NB4 (cell line): ENCODE data around the gene KCNC4.

Experiments
- DNase-seq: peaks from one replicate; pipeline ENCODE4 v3.0.0; 2010; ENCODE audit warnings: low read depth
- H3K4me3 ChIP-seq: one replicate; pipeline ENCODE4 v1.5.1; 2011; ENCODE audit warnings: mild to moderate bottlenecking, low read depth, low read length, moderate library complexity
- CTCF ChIP-seq: IDR thresholded peaks from one replicate; pipeline ENCODE4 v1.5.1; 2012; ENCODE audit warnings: low read depth, low read length
- MYC ChIP-seq: IDR thresholded peaks from 2 replicates; pipeline ENCODE4 v1.6.1; 2011; ENCODE audit warnings: low read depth, low read length
- POLR2A ChIP-seq: IDR thresholded peaks from 2 replicates; pipeline ENCODE4 v1.6.1; 2011; ENCODE audit warnings: mild to moderate bottlenecking; ENCODE audit not compliant: insufficient read length; ENCODE audit errors: extremely low read depth
- TF ChIP-seq, protein P1 (sequence below): IDR thresholded peaks from 2 replicates; pipeline ENCODE4 v1.6.1; 2011; ENCODE audit warnings: low read depth, low read length

Gene KCNC4

GRCh38 chr1:110173466-110174105 lies 36.5 kb upstream of the KCNC4 start:
- no peak overlapping the region for H3K4me3 ChIP-seq
- no peak for DNase-seq
- TF ChIP-seq MYC (no peak), POLR2A (no peak), CTCF (no peak)
- TF ChIP-seq, protein P1, sequence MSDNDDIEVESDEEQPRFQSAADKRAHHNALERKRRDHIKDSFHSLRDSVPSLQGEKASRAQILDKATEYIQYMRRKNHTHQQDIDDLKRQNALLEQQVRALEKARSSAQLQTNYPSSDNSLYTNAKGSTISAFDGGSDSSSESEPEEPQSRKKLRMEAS: no peak

- TF ChIP-seq MYC (no peak), POLR2A (no peak), CTCF (no peak)
- TF ChIP-seq, protein P1: no peak
- H3K4me3 ChIP-seq: no peak overlapping the region
- DNase-seq: no peak
Observed at GRCh38 chr1:110174961-110175360, 35.2 kb upstream of the KCNC4 start.

DNA sequence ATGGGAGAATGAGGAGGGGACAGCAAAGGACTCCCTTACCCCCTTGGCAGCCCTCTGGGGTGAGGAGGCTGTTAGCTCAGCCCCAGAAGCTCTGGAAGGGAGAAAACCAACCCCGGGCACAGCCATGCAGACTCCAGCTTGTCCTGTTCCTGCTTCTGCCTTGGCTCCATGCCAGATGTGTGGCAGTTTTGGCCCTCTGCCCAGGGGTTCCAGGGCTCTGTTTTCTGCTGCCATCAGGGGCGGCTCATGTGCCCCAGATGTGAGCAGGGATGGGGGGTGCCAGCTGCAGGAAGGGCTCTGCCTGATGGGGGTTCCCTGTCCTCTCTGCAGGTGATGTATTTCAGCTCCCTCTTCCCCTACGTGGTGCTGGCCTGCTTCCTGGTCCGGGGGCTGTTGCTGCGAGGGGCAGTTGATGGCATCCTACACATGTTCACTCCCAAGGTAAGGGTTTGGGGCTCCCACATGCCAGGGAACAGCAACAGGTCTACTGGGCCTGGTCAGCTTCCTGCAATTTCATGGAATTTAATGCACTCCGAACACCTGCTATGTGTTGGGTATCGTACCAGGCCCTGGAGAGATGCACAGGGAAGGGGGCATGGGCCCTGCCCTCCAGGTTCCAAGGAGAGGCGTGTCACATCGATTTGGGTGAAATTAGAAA lies 33.7 kb upstream of the KCNC4 start:
- H3K4me3 ChIP-seq: no peak overlapping the region
- DNase-seq: no peak
- TF ChIP-seq, protein P1: no peak
- TF ChIP-seq CTCF: no peak
- no peak for TF ChIP-seq POLR2A
- TF ChIP-seq MYC: no peak

- no peak for DNase-seq
- TF ChIP-seq POLR2A: no peak
- no peak for TF ChIP-seq MYC
- TF ChIP-seq CTCF: no peak
- TF ChIP-seq, protein P1: no peak
- H3K4me3 ChIP-seq: no peak overlapping the region
Observed at GRCh38 chr1:110177775-110178174, 32.3 kb upstream of the KCNC4 start.

GRCh38 chr1:110183642-110184167 lies 26.4 kb upstream of the KCNC4 start:
- H3K4me3 ChIP-seq: no peak overlapping the region
- TF ChIP-seq, protein P1: no peak
- DNase-seq: no peak

GRCh38 chr1:110184446-110184845 lies 25.7 kb upstream of the KCNC4 start:
- no peak for DNase-seq
- H3K4me3 ChIP-seq: no peak overlapping the region
- TF ChIP-seq, protein P1: no peak
- TF ChIP-seq POLR2A: no peak
- no peak for TF ChIP-seq CTCF
- no peak for TF ChIP-seq MYC
